Endometrium (tissue), 2 donors: ENCODE results near the gene STK38L.
A peak's percentile ranks its signal among the peaks of the same experiment; 100 is the strongest.

Source experiments
- FAIRE-seq: peaks from 2 replicates; lab custom pipeline; 2012; peaks lifted over from hg19 to GRCh38; lab: Jason Lieb, UNC
- donor health status: control.
- donor health status: control.

The STK38L gene

GRCh38 chr12:27277846-27278260, 33.8 kb downstream of the STK38L start:
- FAIRE-seq = no peak

DNA sequence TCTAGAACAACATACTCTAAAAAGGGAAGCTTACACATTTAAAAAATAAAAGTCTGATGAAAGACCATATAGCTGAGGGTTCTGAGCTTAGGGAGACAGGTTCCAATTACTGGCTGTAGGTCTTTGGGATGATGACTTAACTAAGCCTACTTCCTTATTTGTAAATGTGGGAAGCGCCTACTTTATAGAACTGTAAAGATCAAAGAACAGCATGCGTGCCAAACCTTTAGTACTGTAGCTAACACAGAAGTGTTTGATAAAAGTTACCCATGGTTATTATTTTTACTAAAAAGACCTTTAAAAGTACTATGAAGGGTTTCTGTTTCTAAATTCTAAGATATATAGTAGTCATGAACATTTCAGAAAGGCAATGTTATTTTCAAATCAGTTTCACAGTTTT, 35.7 kb downstream of the STK38L start:
- no peak for FAIRE-seq

- FAIRE-seq = no peak
These were observed 36.3 kb downstream of the STK38L start for GRCh38 chr12:27280412-27280811.

DNA sequence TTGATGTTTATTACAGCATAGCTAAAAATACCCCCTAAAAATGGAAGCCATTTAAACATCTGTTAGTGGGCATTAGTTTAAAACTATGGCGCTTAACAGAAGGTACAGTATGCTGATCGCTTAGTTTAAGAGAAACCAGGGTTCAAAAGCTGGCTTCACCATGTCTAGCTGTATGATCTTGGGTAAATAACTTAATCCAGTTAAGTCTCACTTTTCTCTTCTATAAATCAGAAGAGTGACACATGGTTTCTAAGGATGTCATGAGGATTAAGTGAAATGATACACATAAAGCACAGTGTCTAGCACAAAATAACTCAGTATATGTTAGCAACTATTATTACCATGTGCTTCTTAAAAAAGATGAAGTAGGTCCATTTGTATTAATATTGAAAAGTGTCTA, 38.7 kb downstream of the STK38L start:
- no peak for FAIRE-seq

DNA sequence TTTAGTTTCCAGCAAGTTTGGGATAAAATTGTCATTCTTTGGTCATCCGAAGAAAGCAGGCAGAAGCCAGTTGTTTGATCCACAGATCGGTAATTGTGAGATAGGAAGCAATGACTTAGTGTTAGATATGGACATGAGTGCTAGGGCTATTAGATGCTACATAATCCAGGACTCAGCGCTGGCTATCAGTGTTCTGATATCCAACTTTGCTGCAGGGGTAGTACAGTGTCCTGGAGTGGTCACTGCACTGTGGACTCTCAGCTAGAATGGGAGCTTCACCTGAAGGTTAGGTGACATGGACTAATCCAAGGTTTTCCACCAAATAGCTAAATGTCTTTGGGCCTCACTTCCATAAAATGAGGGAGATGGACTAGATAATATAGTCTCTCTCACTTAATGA, 39.9 kb downstream of the STK38L start:
- no peak for FAIRE-seq

GRCh38 chr12:27284751-27285150, 40.7 kb downstream of the STK38L start:
- FAIRE-seq = peak; percentile 39

- no peak for FAIRE-seq
These were observed 41.3 kb downstream of the STK38L start for GRCh38 chr12:27285403-27285802.

DNA sequence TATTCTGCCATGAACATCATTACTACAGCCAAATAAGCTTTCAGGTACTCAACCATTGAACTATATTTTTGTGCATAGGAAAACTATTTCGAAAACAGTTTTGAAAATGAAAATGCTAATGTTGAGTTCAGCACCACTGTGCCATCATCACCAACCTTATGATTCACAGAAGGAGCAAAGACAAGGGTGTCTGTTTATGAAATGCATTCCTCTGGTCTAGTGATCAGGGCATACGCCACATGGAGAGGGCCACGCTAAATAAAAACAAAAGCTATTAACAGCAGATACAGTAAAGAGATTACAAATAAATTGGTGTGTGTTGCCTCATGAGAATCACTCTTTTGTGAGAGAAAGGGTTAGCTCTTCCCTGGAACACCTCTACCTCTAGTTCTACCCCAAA, 45.3 kb downstream of the STK38L start:
- FAIRE-seq = no peak

GRCh38 chr12:27290501-27291168, 46.5 kb downstream of the STK38L start:
- FAIRE-seq = no peak

DNA sequence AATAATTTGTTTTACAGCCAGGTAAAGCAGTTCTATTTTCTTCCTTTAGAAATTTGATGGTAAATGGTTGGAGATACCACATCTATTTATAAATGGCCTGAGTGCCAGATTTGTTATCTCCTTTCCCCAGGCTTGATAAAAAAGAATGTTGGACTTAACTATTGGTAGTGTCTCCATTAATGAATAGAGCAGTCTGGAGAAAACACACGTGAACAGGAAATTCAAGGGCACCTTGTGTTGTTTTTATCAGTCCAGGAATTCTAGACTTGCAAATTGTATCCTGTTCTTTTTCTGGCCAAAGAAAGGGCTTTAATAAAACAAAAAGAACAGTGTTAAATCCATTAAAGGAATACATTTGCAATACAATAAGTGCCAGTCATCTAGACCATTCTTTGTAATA, 47.8 kb downstream of the STK38L start:
- FAIRE-seq = no peak

DNA sequence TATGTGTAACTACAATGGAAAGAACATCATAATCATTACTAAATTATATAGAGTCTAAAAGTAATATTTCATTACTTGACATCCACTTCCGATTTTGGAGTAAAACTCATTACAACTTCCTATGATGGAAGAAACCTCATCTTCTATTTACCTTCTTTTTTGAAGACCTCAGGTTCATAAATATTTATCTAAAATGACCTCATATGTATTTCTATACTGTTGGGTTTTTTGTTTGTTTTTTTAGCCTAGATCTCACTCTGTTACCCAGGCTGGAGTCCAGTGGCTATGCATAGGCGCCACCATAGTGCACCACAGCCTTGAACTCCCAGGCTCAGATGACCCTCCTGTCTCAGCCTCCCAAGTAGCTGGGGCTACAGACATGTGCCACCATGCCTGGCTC, 48.6 kb downstream of the STK38L start:
- FAIRE-seq = no peak

- FAIRE-seq = no peak
These were observed 49.4 kb downstream of the STK38L start for GRCh38 chr12:27293463-27293862.

GRCh38 chr12:27296674-27297073, 52.6 kb downstream of the STK38L start:
- FAIRE-seq = no peak

- FAIRE-seq = no peak
These were observed 53.5 kb downstream of the STK38L start for GRCh38 chr12:27297566-27297965.

GRCh38 chr12:27299102-27299501, 55.0 kb downstream of the STK38L start:
- no peak for FAIRE-seq

DNA sequence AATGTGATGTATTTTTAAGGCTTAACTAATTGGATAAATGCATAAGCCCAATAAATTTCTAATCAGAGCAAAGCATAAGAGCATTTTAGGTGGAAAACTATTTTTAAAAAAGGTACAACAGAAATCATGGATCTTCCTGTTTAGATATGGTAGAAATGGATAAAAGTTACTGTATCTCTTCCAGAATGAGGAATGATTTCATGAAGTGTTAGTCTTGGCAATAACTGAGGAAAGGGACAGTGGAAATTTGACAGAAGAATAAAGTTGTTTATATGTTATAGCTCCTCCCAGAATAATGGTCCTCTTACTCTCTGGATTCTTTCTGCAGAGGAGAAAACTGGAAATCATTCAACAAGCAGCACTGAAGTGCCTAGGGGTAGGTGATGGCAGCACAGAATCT, 56.1 kb downstream of the STK38L start:
- no peak for FAIRE-seq

GRCh38 chr12:27303139-27304111, 59.3 kb downstream of the STK38L start:
- no peak for FAIRE-seq

GRCh38 chr12:27304856-27305255, 60.8 kb downstream of the STK38L start:
- no peak for FAIRE-seq

GRCh38 chr12:27305673-27306456, 61.8 kb downstream of the STK38L start:
- FAIRE-seq = peak; percentile 99

- no peak for FAIRE-seq
These were observed 65.4 kb downstream of the STK38L start for GRCh38 chr12:27309293-27309994.

- no peak for FAIRE-seq
These were observed 65.9 kb downstream of the STK38L start for GRCh38 chr12:27309995-27310315.

DNA sequence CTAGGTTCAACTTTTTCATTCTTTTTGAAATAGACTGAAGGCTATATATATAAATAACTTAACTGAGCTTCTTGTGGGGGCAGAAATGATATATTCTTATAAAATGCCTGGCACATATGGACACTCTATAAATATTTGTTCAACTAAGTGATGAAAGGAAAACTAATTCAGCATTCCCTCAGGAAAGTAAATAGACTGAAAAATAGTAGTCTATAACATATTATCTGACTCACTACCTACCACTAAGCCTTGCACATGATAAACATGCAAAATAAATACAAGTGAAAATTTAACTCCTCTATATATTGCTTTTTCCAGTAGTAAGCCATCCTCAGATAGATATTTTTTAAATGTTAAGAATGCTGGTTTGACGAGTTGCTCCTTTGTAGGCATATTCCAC, 72.9 kb downstream of the STK38L start:
- no peak for FAIRE-seq
